AG20443 (cell line): ENCODE data around the gene CYP27C1.
A peak's percentile ranks its signal among the peaks of the same experiment; 100 is the strongest.
"Not testable (repeated sequence)": the region's sequence is repeated elsewhere in the genome, so short reads cannot be mapped to it uniquely, and the experiment has no call there.

ENCODE experiments used
- DNase-seq: peaks from one replicate; pipeline ENCODE4 v3.0.0; 2012; ENCODE audit warnings: low spot score, mixed read lengths

The CYP27C1 gene

GRCh38 chr2:127220102-127220767, at the start of gene CYP27C1:
CYP27C1 (minus strand) TSS chr2:127220299; CDS start chr2:127220270, 29 bp downstream.
- DNase-seq = peak; percentile 64

- DNase-seq = no peak
These were observed 41.8 kb upstream of the CYP27C1 start for GRCh38 chr2:127261804-127262406.

- no peak for DNase-seq
These were observed 39.3 kb upstream of the CYP27C1 start for GRCh38 chr2:127259355-127259754.

- DNase-seq = no peak
These were observed 36.8 kb upstream of the CYP27C1 start for GRCh38 chr2:127256866-127257265.

GRCh38 chr2:127256381-127256780, 36.3 kb upstream of the CYP27C1 start:
- DNase-seq = no peak

GRCh38 chr2:127255721-127256120, 35.6 kb upstream of the CYP27C1 start:
- DNase-seq = no peak

- DNase-seq = no peak
These were observed 35.0 kb upstream of the CYP27C1 start for GRCh38 chr2:127255146-127255545.

- DNase-seq = peak; percentile 62
These were observed 34.4 kb upstream of the CYP27C1 start for GRCh38 chr2:127254386-127254981.

GRCh38 chr2:127241184-127241583, 21.1 kb upstream of the CYP27C1 start:
- not testable (repeated sequence) for DNase-seq

GRCh38 chr2:127239395-127239794, 19.3 kb upstream of the CYP27C1 start:
- DNase-seq = no peak

- DNase-seq = not testable (repeated sequence)
These were observed 17.7 kb upstream of the CYP27C1 start for GRCh38 chr2:127237768-127238167.

- no peak for DNase-seq
These were observed 15.1 kb upstream of the CYP27C1 start for GRCh38 chr2:127235082-127235702.

- DNase-seq = no peak
These were observed 13.6 kb upstream of the CYP27C1 start for GRCh38 chr2:127233710-127234109.

- no peak for DNase-seq
These were observed 11.2 kb upstream of the CYP27C1 start for GRCh38 chr2:127231130-127231865.

GRCh38 chr2:127229555-127229954, 9.5 kb upstream of the CYP27C1 start:
- no peak for DNase-seq

- DNase-seq = peak; percentile 19
These were observed 8.0 kb upstream of the CYP27C1 start for GRCh38 chr2:127228102-127228501.

- not testable (repeated sequence) for DNase-seq
These were observed 7.2 kb upstream of the CYP27C1 start for GRCh38 chr2:127227264-127227660.

GRCh38 chr2:127226520-127227263, 6.6 kb upstream of the CYP27C1 start:
- peak; percentile 75 for DNase-seq

GRCh38 chr2:127226132-127226519, 6.0 kb upstream of the CYP27C1 start:
- DNase-seq = no peak

- DNase-seq = peak; percentile 64
These were observed 5.3 kb upstream of the CYP27C1 start for GRCh38 chr2:127225186-127225960.

GRCh38 chr2:127224135-127224534, 4.0 kb upstream of the CYP27C1 start:
- DNase-seq = not testable (repeated sequence)
